ENCODE results near the gene HDAC4. TPM values are rescaled to one million over a fixed set of nuclear protein-coding genes. Genes with fewer than 3 reads are reported as not detected.

The HDAC4 gene
- total and polyA plus RNA-seq, 4 donors: 2.9 to 37.2 (median 4.4) TPM

- no peaks in the 10 kb centered on the region for H3K27me3 ChIP-seq (ENCODE audit: control insufficient read depth in 4 of 4, insufficient read depth in 4 of 4, low read length in 3 of 4)
- TF ChIP-seq HNF4G (IDR thresholded peaks at IDR 0.05) (no peak), FOXA2 (IDR thresholded peaks at IDR 0.05) (no peak), NR2F2 (IDR thresholded peaks at IDR 0.05) (no peak), REST (IDR thresholded peaks at IDR 0.05) (no peak), ATF3 (IDR thresholded peaks at IDR 0.05) (no peak), RAD21 (IDR thresholded peaks at IDR 0.05) (no peak), RXRA (IDR thresholded peaks at IDR 0.05) (no peak), YY1 (IDR thresholded peaks at IDR 0.05) (no peak), TAF1 (conservative IDR thresholded peaks at IDR 0.05) (no peak), HNF4A (conservative IDR thresholded peaks at IDR 0.05) (no peak), SP1 (IDR thresholded peaks at IDR 0.05) (no peak), JUND (IDR thresholded peaks at IDR 0.05) (no peak), FOXA1 (IDR thresholded peaks at IDR 0.05) (no peak), EGR1 (IDR thresholded peaks at IDR 0.05; ENCODE audit: low read depth in 2 of 2) (no peak), GABPA (IDR thresholded peaks at IDR 0.05 in 1 of 2, conservative IDR thresholded peaks at IDR 0.05 in 1 of 2) (no peak), CTCF (IDR thresholded peaks at IDR 0.05; ENCODE audit: low read depth, low read length, missing input control) (no peak), MAX (IDR thresholded peaks at IDR 0.05) (no peak), ZBTB33 (IDR thresholded peaks at IDR 0.05) (no peak)
- no peak for DNase-seq (ENCODE audit: low spot score)
- no peaks in the 10 kb centered on the region for H3K36me3 ChIP-seq (ENCODE audit: control insufficient read depth in 4 of 4, insufficient read depth in 3 of 4, low read depth in 1 of 4, low read length in 3 of 4)
- WGBS: 93% methylated on average over 6 of the region's 6 CpGs
- H3K27ac ChIP-seq (ENCODE audit: low read depth in 1 of 2, low read length in 2 of 2): no peak overlapping the region
- peaks cover 0 to 2% (median 0%) of the 10 kb centered on the region in 4 donors for H3K9me3 ChIP-seq (ENCODE audit: control insufficient read depth in 4 of 4, low read length in 3 of 4)
- no peak overlapping the region for H3K9ac ChIP-seq (ENCODE audit: low read depth in 1 of 2, low read length in 2 of 2)
- peaks cover 0 to 4% (median 0%) of the 10 kb centered on the region in 4 donors for H3K4me1 ChIP-seq (ENCODE audit: control insufficient read depth in 4 of 4, insufficient read depth in 4 of 4, low read length in 3 of 4)
- H3K4me3 ChIP-seq (ENCODE audit: low read depth in 1 of 3, low read length in 3 of 3): no peak overlapping the region
Measured at GRCh38 chr2:239256350-239256743, 144.5 kb downstream of the HDAC4 start.
